ENCODE results near the gene NFU1. TPM values are rescaled to one million over a fixed set of nuclear protein-coding genes. Genes with fewer than 3 reads are reported as not detected.
"Not testable (repeated sequence)": the region's sequence is repeated elsewhere in the genome, so short reads cannot be mapped to it uniquely, and the experiment has no call there.

Gene NFU1
- total RNA-seq, 1 donor from 2014 or later = 24.3 TPM

DNA sequence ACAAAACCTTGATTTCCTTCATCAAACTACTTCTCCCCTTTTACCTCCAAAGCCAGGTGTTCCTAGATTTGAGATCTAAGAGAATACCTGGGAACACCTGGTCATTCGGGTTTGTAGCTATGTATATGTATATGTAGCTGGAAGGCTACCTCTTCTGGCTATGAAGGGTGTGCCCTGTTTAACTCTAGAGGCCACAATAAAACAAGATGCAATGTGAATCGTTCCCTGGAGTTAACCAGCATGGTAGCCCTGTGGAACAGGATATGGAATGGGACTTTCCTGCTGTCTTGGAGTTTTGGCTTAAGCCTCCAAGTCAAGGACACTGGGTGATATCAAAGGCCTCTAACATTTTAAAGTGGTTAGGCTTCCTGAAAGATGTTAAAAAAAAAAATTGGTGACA is 17.7 kb upstream of the NFU1 start:
- H3K27ac Mint-ChIP-seq = no peak overlapping the region
- peaks cover 4% of the 10 kb centered on the region for H3K27me3 Mint-ChIP-seq
- TF ChIP-seq, protein P1, sequence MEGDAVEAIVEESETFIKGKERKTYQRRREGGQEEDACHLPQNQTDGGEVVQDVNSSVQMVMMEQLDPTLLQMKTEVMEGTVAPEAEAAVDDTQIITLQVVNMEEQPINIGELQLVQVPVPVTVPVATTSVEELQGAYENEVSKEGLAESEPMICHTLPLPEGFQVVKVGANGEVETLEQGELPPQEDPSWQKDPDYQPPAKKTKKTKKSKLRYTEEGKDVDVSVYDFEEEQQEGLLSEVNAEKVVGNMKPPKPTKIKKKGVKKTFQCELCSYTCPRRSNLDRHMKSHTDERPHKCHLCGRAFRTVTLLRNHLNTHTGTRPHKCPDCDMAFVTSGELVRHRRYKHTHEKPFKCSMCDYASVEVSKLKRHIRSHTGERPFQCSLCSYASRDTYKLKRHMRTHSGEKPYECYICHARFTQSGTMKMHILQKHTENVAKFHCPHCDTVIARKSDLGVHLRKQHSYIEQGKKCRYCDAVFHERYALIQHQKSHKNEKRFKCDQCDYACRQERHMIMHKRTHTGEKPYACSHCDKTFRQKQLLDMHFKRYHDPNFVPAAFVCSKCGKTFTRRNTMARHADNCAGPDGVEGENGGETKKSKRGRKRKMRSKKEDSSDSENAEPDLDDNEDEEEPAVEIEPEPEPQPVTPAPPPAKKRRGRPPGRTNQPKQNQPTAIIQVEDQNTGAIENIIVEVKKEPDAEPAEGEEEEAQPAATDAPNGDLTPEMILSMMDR (IDR thresholded peaks at IDR 0.05) = no peak
- ATAC-seq (ENCODE audit: low read depth) (no peak), DNase-seq (no peak)
- H3K9me3 Mint-ChIP-seq = no peaks in the 10 kb centered on the region
- no peak overlapping the region for H3K4me3 Mint-ChIP-seq
- POLR2A ChIA-PET = no interaction called here
- peaks cover 3% of the 10 kb centered on the region for H3K4me1 Mint-ChIP-seq
- CTCF ChIA-PET = no interaction called here
- no peaks in the 10 kb centered on the region for H3K36me3 Mint-ChIP-seq (ENCODE audit: low read depth)
- intact Hi-C loops (cut with micrococcal nuclease) = no loop called here

GRCh38 chr2:69453475-69454129 is 16.4 kb upstream of the NFU1 start:
- Mint-ChIP-seq H3K4me3 (no peak overlapping the region), H3K9me3 (no peaks in the 10 kb centered on the region), H3K4me1 (peaks cover 3% of the 10 kb centered on the region), H3K36me3 (ENCODE audit: low read depth) (no peaks in the 10 kb centered on the region), H3K27me3 (peaks cover 8% of the 10 kb centered on the region), H3K27ac (no peak overlapping the region)
- TF ChIP-seq, protein P1 (IDR thresholded peaks at IDR 0.05) = no peak
- ChIA-PET CTCF (no interaction called here), POLR2A (no interaction called here)
- DNase-seq (no peak), ATAC-seq (ENCODE audit: low read depth) (no peak)
- intact Hi-C loops (cut with micrococcal nuclease) = no loop called here

GRCh38 chr2:69452687-69453086 is 15.5 kb upstream of the NFU1 start:
- Mint-ChIP-seq H3K27me3 (peaks cover 10% of the 10 kb centered on the region), H3K27ac (no peak overlapping the region), H3K36me3 (ENCODE audit: low read depth) (no peaks in the 10 kb centered on the region), H3K4me3 (no peak overlapping the region), H3K4me1 (peaks cover 3% of the 10 kb centered on the region), H3K9me3 (no peaks in the 10 kb centered on the region)
- ChIA-PET CTCF (no interaction called here), POLR2A (no interaction called here)
- no peak for DNase-seq
- intact Hi-C loops (cut with micrococcal nuclease) = no loop called here
- TF ChIP-seq, protein P1 (IDR thresholded peaks at IDR 0.05) = no peak
- ATAC-seq (ENCODE audit: low read depth) = no peak

- Mint-ChIP-seq H3K4me1 (peaks cover 3% of the 10 kb centered on the region), H3K9me3 (no peaks in the 10 kb centered on the region), H3K36me3 (ENCODE audit: low read depth) (no peaks in the 10 kb centered on the region), H3K27ac (no peak overlapping the region), H3K4me3 (no peak overlapping the region), H3K27me3 (peaks cover 11% of the 10 kb centered on the region)
- CTCF ChIA-PET = no interaction called here
- DNase-seq = no peak
- TF ChIP-seq, protein P1 (IDR thresholded peaks at IDR 0.05) = no peak
- intact Hi-C loops (cut with micrococcal nuclease) = no loop called here
- no peak for ATAC-seq (ENCODE audit: low read depth)
- POLR2A ChIA-PET = no interaction called here
These were observed 13.6 kb upstream of the NFU1 start for GRCh38 chr2:69450735-69451416.

DNA sequence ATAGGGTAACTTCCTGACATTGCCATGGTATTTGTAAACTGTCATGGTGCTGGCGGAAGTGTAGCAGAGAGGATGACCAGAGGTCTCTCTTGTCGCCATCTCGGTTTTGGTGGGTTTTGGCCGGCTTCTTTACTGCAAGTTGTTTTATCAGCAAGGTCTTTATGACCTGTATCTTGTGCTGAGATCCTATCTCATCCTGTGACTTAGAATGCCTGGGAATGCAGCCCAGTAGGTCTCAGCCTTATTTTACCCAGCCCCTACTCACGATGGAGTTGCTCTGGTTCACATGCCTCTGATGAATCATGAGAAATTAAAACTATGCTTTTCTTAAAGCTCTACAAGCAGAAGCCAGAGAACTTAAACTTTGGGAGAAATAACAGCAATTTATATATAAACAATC is 12.7 kb upstream of the NFU1 start:
- peaks cover 3% of the 10 kb centered on the region for H3K4me1 Mint-ChIP-seq
- peaks cover 11% of the 10 kb centered on the region for H3K27me3 Mint-ChIP-seq
- DNase-seq (no peak), ATAC-seq (ENCODE audit: low read depth) (no peak)
- H3K36me3 Mint-ChIP-seq (ENCODE audit: low read depth) = no peaks in the 10 kb centered on the region
- intact Hi-C loops (cut with micrococcal nuclease) = no loop called here
- TF ChIP-seq, protein P1 (IDR thresholded peaks at IDR 0.05) = no peak
- H3K4me3 Mint-ChIP-seq = no peak overlapping the region
- CTCF ChIA-PET = no interaction called here
- POLR2A ChIA-PET = no interaction called here
- no peaks in the 10 kb centered on the region for H3K9me3 Mint-ChIP-seq
- no peak overlapping the region for H3K27ac Mint-ChIP-seq

- H3K27me3 Mint-ChIP-seq; CTCF ChIA-PET; H3K9me3 Mint-ChIP-seq; H3K36me3 Mint-ChIP-seq (ENCODE audit: low read depth); POLR2A ChIA-PET; H3K27ac Mint-ChIP-seq; ATAC-seq (ENCODE audit: low read depth); intact Hi-C loops (cut with micrococcal nuclease); DNase-seq; H3K4me3 Mint-ChIP-seq; H3K4me1 Mint-ChIP-seq: not testable (repeated sequence)
These were observed 6.4 kb upstream of the NFU1 start for GRCh38 chr2:69443673-69444072.

- CTCF ChIA-PET = not testable (repeated sequence)
These were observed 2.3 kb upstream of the NFU1 start for GRCh38 chr2:69439499-69439898.

More at GRCh38 chr2:69439499-69439898, 2.3 kb upstream of the NFU1 start:
- intact Hi-C loops (cut with micrococcal nuclease) = loop anchor here (5.0 to 10.0 kb wide), 2 partner anchors 475 to 977 kb away; partner anchors contain the start of gene MXD1
- H3K36me3 Mint-ChIP-seq (ENCODE audit: low read depth); ATAC-seq (ENCODE audit: low read depth); H3K4me3 Mint-ChIP-seq; H3K27ac Mint-ChIP-seq; DNase-seq; H3K9me3 Mint-ChIP-seq; POLR2A ChIA-PET; H3K27me3 Mint-ChIP-seq: not testable (repeated sequence)
- peaks cover 29% of the 10 kb centered on the region for H3K4me1 Mint-ChIP-seq

All from activated B cell treated with CpG ODN at 0.5 μM for 24 hours (primary cell).